ENCODE data around the gene ICAM3.
A peak's percentile ranks its signal among the peaks of the same experiment; 100 is the strongest.
"Not testable (repeated sequence)": the region's sequence is repeated elsewhere in the genome, so short reads cannot be mapped to it uniquely, and the experiment has no call there.

The ICAM3 gene

DNA sequence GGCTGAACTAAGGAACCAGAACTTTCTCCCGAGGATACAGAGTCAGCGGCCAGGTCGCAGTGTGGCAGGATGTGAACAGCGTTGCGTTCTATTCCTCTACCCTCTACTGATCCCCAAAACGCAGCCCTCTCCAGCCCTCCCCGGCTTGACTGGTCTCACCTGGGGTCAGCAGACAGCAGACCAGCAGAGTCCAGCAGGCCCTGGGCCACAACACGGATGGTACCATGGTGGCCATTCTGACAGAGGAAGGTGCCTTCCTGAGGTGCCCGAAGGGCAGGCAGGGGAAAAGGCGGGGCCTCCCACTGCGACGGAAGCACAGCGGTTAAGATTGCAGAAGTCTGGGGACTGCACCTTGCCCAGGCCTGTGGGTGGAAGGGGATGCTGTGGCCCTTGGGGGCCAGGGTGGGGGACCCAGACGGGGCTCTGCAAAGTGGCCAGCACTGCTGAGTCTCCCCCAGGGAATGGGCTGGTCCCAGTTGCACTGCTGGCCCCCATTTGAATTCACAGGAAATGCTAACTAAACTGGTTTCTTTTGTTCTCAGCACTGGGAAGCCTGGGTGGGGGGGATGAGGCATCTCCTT lies at the start of gene ICAM3:
Gene ICAM3 (minus strand): TSS at position 245 of the 581 bp plus-strand sequence. CDS start 10 bp downstream, at position 235.
- no peak for DNase-seq (ENCODE audit: low read depth)

GRCh38 chr19:10388957-10389356 lies 49.5 kb upstream of the ICAM3 start:
- DNase-seq (ENCODE audit: low read depth) = no peak

DNA sequence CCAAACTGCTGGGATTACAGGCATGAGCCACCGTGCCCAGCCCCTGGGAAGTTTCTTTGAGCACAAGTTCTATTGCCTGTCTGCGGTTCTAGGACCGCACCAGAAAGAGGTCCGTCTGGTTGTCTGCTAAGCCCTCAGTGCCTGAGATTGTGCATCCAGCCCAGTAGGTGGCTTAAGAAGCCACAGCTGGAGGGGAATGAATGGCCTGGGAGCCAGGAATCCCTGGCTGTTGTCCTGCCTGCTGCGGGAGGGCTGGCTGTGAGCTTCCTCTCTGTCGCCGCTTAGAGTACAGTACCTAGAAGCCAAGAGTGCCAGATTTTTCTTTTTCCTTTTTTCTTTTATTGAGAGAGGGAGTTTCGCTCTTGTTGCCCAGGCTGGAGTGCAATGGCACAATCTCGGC lies 45.2 kb upstream of the ICAM3 start:
- no peak for DNase-seq (ENCODE audit: low read depth)

DNA sequence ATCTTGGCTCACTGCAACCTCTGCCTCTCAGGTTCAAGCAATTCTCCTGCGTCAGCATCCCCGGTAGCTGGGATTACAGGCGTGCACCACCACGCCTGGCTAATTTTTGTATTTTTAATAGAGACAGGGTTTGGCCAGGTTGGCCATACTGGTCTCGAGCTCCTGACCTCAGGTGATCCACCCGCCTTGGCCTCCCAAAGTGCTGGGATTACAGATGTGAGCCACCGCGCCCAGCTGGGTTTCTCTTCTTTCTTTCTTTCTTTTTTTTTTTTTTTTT lies 43.7 kb upstream of the ICAM3 start:
- not testable (repeated sequence) for DNase-seq (ENCODE audit: low read depth)

GRCh38 chr19:10380313-10381102 lies 41.1 kb upstream of the ICAM3 start, which contains the start of gene TYK2:
Gene TYK2 (minus strand): TSS chr19:10380572. CDS start chr19:10378406, 2,166 bp downstream.
- DNase-seq (ENCODE audit: low read depth) = peak; percentile 90

- DNase-seq (ENCODE audit: low read depth) = no peak
Observed at GRCh38 chr19:10379880-10380312, 40.5 kb upstream of the ICAM3 start.

DNA sequence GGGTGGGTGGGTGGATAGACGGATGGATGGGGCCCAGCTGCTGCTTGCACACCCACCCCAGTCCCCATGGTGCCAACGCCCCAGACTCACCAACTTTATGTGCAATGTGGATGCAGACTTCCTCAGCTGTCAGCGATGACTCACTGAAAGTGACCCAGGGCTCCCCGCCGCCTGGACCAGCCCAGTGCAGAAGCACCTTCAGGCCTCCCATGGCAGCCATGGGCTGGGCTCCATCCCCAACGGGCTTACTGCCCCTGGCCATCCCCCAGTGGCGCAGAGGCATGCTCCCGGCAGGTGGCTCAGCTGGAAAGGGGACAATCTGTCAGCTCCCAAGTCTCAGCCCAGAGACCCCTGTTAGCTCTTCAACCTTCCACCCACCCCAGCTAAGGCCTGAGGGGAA lies 38.7 kb upstream of the ICAM3 start:
- DNase-seq (ENCODE audit: low read depth) = no peak

- not testable (repeated sequence) for DNase-seq (ENCODE audit: low read depth)
Observed at GRCh38 chr19:10377140-10377640, 37.8 kb upstream of the ICAM3 start.

DNA sequence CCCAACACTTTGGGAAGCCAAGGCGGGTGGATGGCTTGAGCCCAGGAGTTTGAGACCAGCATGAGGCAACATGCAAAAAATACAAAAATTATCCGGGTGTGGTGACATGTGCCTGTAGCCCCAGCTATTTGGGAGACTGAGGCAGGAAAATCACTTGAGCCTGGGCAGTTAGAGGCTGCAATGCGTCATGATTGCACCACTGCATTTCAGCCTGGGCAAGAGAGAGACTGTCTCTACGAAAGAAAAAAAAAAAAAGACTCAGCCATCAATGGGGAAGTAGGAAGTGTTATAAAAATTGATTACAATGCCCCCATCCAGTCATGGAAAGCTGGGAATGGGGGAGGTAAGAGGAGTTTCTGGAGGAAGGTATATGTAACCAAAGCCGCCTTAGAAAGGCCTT lies 35.5 kb upstream of the ICAM3 start:
- no peak for DNase-seq (ENCODE audit: low read depth)

DNA sequence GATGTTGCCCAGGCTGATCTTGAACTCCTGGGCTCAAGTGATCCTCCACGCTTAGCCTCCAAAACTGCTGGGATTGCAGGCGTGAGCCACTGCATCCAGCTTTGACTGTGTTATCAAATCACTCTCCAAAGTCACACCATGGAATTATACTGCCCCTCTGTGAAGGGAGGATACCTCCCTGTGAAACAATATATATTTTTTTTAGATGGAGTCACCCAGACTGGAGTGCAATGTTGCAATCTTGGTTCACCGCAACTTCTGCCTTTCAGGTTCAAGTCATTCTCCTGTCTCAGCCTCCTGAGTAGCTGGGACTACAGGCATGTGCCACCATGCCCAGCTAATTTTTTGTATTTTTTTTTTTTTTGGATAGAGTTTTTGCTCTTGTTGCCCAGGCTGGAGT lies 33.3 kb upstream of the ICAM3 start:
- no peak for DNase-seq (ENCODE audit: low read depth)

DNA sequence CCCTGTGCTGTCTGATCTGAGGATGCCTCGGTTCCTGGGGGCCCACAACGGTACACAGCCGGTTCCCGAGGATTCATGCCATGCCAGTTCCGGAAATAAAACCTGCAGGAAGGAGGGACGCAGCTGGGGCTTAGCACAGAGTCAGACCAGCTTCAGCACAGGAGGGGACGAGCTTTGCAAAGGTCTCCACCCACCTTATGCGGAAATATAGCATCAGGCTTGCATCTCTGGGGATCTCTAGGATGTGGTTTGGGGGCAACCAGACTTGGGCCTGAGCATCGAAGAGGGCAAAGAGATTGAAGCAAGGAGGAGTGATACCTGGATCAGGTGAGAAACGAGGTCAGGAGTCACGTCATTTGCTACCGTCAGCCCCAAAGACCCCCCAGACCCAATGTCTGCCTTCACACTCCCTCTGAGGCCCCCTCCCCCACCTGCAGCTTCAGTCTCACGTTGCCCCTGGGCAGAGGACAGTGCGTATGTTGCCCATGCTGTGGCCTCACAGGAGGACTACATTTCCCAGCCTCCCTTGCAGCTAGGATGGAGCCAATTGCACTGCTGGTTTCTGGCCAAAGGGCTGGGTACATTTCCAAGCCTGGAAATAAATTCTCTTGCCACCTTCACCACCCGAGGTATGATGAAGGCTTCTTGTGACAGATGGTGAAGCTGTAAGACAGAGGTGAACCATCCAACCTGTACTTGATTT lies 28.8 kb upstream of the ICAM3 start:
- DNase-seq (ENCODE audit: low read depth) = no peak

GRCh38 chr19:10366950-10367512 lies 27.6 kb upstream of the ICAM3 start:
- DNase-seq (ENCODE audit: low read depth) = not testable (repeated sequence)

- DNase-seq (ENCODE audit: low read depth) = no peak
Observed at GRCh38 chr19:10365518-10365917, 26.1 kb upstream of the ICAM3 start.

- DNase-seq (ENCODE audit: low read depth) = no peak
Observed at GRCh38 chr19:10364644-10365043, 25.2 kb upstream of the ICAM3 start.

DNA sequence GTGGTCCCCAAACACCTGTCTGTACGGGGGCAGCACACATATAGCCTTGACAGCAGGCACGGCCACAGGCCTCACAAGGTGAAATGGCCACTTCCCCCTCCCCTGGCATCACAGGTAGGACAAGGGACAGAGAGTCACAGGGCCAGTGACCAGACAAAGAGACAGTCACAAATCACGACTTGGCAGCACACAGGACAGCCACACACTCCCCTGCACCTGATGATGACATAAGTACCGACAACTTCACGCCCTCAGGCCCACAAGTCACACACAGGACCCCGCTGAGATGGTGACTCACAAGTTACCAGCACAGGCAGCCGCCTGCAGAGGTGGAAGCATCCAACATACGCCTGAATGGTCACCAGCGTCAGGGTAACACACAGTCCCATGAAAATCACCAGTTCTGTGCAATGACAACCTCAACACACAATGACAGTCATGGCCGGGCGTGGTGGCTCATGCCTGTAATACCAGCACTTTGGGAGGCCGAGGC lies 24.4 kb upstream of the ICAM3 start:
- no peak for DNase-seq (ENCODE audit: low read depth)

DNA sequence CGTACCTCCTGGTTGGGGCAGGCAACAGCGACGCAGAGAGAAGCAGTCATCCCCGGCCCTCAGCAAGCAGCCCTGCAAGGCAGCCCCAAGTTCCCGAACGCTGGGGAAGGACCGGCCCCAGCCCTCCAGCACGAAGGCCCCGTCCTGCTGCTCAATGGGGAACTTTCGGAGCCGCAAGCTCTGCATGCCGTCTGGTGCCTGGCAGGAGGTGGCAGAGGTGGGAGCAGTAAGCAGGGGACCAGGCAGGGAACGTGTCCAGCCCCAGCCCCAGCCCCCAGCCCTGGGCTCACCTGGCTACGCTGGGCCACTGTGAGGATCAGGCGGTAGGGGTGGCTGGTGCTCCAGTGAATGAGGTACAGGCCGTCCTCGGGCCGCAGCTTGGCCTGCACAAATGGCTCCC lies 22.8 kb upstream of the ICAM3 start:
- no peak for DNase-seq (ENCODE audit: low read depth)

GRCh38 chr19:10361569-10362011 lies 22.2 kb upstream of the ICAM3 start:
- DNase-seq (ENCODE audit: low read depth) = no peak

DNA sequence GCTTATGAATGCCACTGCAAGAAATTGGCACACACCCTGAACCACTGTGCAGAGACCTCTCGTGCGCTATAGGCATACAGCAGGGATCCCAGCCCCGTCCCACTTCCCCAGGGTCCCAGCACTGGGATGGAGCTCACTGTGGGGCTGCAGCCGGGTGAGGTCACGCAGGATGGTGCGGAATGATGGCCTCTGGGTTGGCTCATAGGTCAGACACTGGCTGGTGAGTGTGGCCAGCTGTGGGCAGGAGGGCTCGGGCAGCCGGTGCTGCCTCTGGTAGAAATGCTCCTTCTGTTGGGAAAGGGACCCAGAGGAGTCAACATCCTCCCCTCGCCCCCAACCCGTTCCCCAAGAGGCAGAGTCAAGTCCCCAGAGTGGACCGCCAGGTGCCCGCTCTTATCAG lies 17.0 kb upstream of the ICAM3 start:
- no peak for DNase-seq (ENCODE audit: low read depth)

DNA sequence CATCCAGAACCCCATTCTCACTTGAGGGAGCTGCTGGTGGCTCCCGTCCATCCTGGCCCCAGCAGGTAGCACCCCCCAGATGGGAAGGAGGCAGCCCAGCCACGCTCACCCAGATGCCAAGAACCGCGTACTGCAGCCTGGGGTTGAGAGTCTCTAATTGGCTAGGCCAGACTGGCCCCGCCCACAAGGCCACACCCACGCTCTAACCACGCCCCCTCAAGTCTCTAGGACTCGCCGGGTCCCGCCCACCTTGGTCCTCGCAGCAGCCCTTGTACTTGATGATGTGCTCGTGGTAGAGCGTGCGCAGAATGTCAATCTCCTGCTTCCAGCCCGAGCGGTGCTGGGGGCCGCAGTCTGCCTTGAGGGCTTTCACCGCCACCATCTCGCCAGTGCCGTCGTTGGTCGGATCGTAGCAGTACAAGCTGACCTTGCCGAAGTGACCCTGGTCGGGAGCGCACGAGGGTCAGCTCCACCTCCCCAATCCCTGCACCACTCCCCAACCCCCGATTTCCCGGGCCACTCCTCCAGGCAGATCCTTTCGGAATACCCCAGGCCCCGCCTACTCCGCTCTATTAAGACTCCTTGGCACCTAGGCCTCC lies 14.5 kb upstream of the ICAM3 start:
- no peak for DNase-seq (ENCODE audit: low read depth)

- DNase-seq (ENCODE audit: low read depth) = no peak
Observed at GRCh38 chr19:10352764-10353671, 13.6 kb upstream of the ICAM3 start.

DNA sequence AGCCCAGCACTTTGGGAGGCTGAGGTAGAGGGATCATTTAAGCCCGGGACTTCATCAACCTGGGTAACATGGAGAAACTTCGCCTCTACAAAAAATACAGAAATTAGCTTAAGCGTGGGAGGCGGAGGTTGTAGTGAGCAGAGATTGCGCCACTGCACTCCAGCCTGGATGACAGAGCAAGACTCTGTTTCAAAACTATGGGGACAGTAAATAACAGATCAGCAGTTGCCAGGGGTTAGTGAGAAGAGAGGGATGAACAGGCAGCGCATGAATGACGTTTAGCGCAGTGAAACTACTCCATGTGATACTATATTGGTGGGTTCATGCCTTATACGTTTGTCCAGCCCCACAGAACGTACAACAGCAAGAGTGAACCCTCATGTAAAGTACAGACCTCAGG lies 7.1 kb upstream of the ICAM3 start:
- DNase-seq (ENCODE audit: low read depth) = no peak
